Measurements from ENCODE around the gene TNFRSF19.

DNA sequence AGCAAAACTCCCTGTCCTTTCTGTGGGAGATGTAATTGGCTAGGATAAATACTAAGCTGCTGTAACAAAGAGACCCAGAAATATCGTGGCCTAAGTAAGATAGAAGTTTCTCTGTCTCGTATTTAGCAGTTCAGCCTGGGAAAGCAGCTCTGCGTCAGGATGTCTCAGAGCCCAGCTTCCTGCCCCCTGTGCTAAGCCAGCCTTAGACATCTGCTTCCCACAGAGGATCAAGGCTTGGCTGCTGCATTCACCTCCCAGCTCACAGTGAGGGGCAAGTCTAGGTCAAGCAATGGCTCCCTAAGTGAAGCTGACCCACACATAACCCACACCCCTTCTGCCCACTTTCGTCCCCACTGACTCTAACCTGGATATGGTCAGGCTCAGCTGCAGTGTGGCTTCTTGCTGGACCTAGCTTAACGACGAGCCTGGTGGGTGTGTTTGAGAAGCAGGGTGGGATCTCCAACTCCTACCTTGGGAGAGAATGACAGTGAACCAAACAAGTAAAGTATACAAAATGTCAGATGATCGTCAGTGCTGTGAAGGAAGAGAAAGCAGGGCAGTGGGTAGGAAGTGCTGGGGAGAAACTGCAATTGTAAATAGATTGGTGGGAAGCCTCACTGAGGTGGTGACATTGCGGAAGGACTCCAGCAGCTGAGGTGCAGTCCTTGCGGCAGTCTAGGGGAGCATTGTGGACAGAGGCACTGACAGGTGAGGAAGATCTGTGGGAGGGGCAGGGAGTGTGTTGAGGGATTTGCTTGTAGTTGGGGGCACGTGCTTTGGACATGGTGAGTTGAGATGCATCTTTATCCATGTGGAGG lies 82.9 kb downstream of the TNFRSF19 start:
- TF ChIP-seq POLR2AphosphoS5 (IDR thresholded peaks at IDR 0.05; ENCODE audit: low read depth, low read length) (no peak), SIN3A (IDR thresholded peaks at IDR 0.05; ENCODE audit: borderline replicate concordance, insufficient read depth, low read depth, low read length) (no peak), TCF7L2 (IDR thresholded peaks at IDR 0.05; ENCODE audit: low read depth, low read length) (no peak)
- TF ChIP-seq, protein P1, sequence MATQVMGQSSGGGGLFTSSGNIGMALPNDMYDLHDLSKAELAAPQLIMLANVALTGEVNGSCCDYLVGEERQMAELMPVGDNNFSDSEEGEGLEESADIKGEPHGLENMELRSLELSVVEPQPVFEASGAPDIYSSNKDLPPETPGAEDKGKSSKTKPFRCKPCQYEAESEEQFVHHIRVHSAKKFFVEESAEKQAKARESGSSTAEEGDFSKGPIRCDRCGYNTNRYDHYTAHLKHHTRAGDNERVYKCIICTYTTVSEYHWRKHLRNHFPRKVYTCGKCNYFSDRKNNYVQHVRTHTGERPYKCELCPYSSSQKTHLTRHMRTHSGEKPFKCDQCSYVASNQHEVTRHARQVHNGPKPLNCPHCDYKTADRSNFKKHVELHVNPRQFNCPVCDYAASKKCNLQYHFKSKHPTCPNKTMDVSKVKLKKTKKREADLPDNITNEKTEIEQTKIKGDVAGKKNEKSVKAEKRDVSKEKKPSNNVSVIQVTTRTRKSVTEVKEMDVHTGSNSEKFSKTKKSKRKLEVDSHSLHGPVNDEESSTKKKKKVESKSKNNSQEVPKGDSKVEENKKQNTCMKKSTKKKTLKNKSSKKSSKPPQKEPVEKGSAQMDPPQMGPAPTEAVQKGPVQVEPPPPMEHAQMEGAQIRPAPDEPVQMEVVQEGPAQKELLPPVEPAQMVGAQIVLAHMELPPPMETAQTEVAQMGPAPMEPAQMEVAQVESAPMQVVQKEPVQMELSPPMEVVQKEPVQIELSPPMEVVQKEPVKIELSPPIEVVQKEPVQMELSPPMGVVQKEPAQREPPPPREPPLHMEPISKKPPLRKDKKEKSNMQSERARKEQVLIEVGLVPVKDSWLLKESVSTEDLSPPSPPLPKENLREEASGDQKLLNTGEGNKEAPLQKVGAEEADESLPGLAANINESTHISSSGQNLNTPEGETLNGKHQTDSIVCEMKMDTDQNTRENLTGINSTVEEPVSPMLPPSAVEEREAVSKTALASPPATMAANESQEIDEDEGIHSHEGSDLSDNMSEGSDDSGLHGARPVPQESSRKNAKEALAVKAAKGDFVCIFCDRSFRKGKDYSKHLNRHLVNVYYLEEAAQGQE (IDR thresholded peaks at IDR 0.05; ENCODE audit: insufficient read depth in 1 of 2, low read depth in 2 of 2, low read length in 1 of 2), result no peak
- TF ChIP-seq, protein P2, sequence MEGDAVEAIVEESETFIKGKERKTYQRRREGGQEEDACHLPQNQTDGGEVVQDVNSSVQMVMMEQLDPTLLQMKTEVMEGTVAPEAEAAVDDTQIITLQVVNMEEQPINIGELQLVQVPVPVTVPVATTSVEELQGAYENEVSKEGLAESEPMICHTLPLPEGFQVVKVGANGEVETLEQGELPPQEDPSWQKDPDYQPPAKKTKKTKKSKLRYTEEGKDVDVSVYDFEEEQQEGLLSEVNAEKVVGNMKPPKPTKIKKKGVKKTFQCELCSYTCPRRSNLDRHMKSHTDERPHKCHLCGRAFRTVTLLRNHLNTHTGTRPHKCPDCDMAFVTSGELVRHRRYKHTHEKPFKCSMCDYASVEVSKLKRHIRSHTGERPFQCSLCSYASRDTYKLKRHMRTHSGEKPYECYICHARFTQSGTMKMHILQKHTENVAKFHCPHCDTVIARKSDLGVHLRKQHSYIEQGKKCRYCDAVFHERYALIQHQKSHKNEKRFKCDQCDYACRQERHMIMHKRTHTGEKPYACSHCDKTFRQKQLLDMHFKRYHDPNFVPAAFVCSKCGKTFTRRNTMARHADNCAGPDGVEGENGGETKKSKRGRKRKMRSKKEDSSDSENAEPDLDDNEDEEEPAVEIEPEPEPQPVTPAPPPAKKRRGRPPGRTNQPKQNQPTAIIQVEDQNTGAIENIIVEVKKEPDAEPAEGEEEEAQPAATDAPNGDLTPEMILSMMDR (IDR thresholded peaks at IDR 0.05), result no peak

Data from Panc1 (cell line).